GM10266 (cell line): ENCODE measurements around the gene HID1.

Experiments used
- DNase-seq: peaks from one replicate; pipeline ENCODE4 v3.0.0; 2012; ENCODE audit errors: extremely low spot score
- CTCF ChIP-seq: IDR thresholded peaks from 2 replicates; pipeline ENCODE4 v1.5.1; 2012; ENCODE audit warnings: mild to moderate bottlenecking, low read depth; ENCODE audit not compliant: control insufficient read depth, insufficient read depth; ENCODE audit errors: missing control alignments

The HID1 gene

GRCh38 chr17:74964988-74965622 lies 7.5 kb downstream of the HID1 start:
- no peak for TF ChIP-seq CTCF
- DNase-seq: no peak

GRCh38 chr17:74964246-74964761 lies 8.3 kb downstream of the HID1 start:
- TF ChIP-seq CTCF: no peak
- DNase-seq: no peak

- TF ChIP-seq CTCF: no peak
- no peak for DNase-seq
Measured at GRCh38 chr17:74963656-74964055, 8.9 kb downstream of the HID1 start.

GRCh38 chr17:74962622-74963394 lies 9.8 kb downstream of the HID1 start:
- no peak for DNase-seq
- TF ChIP-seq CTCF: no peak

GRCh38 chr17:74961657-74962350 lies 10.8 kb downstream of the HID1 start:
- peak; percentile 88 for DNase-seq
- TF ChIP-seq CTCF: peak; percentile 74

- TF ChIP-seq CTCF: peak; percentile 81
- peak; percentile 81 for DNase-seq
Measured at GRCh38 chr17:74960570-74961342, 11.8 kb downstream of the HID1 start.
